T follicular helper cell (primary cell): ENCODE measurements around the gene TLE7.

Experiments
- DNase-seq: peaks from one replicate; pipeline ENCODE4 v3.0.0-alpha.2; 2020; ENCODE audit warnings: low read depth

The TLE7 gene

DNA sequence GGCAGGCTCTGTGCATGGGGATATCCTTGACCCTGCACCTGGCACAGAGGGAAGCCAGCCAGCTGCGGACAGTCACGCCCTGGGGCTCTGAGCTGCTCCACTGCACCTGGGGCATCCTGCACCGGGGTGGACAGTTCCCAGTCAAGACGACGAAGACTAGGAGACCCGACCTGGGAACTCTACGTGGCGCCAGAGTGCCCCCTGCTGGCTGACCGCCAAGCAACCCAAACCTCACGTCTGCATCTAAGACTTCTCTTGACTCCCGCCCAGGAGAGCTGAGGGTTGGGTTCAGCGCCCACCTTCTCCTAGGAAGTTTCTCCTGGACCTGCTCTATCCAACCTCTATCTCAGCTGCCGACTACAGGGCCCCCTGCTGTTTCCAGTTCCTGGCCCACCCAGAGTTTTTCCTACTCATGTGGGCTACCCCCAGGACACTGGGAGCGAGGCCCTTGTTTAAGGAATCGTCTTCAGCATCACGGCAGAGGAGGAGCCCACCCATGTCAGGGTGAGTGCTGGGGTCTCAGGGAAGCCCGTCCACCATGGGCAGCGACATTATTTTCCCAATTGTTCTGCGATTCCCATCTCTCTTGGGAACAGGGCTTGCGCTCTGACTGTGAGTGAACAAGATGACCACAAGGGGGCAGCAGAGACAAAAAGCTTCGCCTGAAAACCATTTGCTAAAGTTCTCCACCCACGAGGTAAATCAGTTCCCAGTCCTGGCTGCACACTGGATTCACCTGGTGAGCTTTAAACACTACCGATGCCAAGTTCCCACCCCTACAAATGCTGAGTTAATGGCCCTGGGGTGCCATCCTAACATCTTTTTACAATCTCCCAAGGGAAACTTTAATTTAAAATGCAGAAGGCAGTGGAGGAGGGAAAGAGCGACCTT lies 29.3 kb downstream of the TLE7 start:
- DNase-seq, result peak; percentile 56

DNA sequence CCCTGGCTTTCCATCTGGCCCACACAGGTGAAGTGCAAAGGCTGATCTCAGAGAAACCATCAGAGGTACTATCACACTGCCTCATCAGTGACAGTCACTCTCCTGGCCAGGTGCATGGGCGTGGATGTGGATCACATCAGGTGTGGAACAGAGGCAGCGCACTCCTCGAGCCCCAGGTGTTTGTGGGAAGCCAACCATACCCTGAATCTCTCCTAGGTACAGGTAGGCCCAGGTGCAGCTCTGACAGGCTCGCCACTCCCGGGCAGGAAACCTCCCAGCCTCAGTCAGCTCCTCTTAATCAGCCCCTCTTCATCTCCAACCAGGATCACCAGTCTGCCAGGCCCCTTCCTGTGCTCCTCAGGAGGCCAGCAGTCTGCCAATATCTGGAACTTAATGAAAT lies 31.7 kb downstream of the TLE7 start:
- no peak for DNase-seq

DNA sequence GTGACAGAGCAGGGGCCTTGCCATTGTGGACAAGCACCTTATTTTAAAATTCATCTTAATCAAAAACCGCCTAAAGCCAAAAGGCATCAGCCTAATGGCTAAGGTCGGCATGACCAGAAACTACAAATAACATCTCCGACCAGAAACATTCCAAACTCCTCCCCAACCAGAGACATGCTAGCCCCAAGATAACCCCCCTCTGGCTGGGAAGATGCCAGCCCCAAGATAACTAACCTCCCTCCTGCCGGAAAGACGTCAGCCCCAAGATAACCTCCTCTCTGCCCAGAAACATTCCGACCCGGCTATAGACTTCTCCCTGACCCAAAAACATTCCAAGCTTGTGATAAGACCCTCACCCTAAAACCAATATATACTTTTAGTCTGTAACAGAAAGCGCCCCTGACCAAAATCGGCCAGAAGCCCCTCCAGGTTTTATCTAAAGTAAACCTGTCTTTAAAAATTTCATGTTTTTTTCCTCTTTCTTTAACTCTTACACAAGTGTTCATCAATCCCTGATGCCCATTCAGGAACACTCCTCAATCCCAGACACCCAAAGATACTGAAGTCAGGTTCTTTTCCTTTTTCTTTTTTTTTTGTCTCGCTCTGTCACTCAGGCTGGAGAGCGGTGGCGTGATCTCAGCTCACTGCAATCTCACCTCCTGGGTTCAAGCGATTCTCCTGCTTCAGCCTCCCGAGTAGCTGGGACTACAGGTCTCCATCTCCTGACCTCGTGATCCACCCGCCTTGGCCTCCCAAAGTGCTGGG lies 32.7 kb downstream of the TLE7 start:
- DNase-seq, result no peak

DNA sequence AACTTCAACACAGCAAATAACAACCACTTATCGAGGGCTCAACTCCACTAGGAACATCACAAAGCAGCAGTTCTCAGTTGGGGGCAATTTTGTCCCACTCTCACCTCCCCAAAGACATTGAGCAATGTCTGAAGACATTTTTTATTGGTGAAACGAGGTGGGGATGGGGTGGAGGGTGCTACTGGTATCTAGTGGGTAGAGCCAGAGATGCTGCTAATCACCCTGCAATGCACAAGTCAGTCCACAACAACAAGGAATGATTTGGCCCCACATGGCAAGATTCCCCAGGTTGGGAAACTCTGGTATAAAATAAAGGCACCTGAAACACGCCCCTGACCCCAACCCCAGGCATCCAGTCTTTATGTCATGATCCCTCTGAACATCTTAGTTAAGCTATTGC lies 33.3 kb downstream of the TLE7 start:
- DNase-seq, result no peak

DNA sequence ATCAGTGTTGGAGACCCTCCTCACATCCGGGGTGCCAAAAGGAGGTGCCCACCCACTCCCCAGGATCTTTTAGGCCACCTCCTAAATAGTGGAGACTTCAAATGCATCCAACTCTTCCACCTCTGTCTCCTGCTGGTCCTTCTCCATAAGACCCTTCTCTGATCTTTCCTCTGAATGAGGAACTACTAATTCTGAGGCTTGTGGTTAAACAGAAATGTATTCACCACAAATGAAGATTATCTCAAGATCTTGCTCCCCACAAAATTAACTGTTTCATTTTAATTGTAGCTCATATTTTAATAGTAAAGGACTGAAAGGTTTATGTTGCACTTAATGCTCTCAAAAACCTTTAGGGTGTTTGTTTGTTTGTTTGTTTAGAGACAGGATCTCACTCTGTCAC lies 34.1 kb downstream of the TLE7 start:
- DNase-seq, result no peak

DNA sequence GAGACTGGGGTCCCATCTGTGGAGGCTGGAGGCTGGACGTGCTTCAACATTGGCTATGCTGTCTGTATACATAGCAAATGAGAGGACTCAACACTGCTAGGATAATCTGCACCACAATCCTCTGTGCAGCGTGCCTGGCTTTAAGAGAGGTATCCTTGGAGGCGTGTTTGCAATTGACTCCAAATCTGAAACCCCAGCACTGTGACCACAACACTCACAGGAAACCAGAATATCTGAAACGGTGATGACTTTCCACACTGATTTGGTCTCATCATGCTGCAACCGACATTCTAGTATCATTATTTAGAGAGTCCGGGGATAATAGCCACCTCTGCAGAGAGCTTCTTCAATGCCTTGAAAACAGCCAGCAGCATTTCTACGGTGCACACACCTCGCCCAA lies 35.1 kb downstream of the TLE7 start:
- no peak for DNase-seq

DNA sequence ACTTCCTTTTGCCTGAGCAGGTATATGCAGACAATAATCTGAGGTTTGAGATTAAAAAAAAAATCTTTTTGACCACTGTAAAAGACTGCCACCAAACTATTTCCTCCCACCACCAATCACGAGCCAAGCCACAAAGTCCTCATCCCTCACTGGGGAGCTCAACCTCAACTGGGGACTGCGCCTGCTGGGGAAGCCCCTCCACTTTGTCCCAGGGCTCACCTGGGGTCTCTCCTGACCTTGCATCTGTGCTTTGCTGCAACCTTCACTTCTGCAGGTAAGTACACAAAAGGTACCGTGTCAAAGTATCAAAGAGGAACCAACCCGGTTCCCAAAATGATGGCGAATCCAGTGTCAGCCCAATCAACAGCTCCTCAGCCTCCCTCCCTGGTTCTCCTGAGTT lies 35.5 kb downstream of the TLE7 start:
- no peak for DNase-seq

DNA sequence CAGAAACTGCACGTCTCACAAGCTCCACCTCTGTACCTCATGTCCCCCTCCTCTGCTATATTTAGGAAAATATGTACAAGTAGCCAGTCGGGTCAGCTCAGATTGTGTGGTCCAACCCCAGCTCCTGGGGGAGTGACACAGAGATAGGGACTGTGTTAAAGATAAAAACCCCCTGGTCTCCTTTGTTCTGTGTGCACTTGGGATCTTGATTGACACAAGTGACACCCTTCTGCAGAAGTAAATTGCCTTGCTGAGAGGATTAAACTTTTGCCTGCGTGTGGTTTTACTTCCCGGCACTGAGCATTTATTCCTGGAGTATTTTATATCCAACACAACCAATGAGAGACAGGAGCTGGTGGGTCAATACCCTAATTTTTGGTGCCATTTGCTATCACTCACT lies 37.5 kb downstream of the TLE7 start:
- DNase-seq, result no peak

DNA sequence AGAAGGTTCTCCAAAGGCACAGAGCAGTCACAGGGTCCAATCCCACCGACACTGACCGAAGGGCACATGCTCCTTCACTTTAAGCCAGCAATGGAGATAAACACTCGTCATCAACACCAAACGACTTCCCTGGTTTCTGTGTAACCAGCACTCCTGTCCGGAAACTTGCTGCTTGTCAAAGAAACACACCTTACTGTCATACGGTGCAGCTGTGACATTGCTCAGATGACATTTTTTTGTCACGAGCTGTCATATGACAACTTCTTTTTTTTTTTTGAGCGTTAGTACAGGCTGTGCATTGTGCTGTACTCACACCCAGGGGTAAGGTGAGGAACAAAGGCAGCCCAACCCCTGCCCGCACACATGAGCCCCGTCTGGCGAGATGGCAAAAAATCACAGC lies 39.2 kb downstream of the TLE7 start:
- no peak for DNase-seq

DNA sequence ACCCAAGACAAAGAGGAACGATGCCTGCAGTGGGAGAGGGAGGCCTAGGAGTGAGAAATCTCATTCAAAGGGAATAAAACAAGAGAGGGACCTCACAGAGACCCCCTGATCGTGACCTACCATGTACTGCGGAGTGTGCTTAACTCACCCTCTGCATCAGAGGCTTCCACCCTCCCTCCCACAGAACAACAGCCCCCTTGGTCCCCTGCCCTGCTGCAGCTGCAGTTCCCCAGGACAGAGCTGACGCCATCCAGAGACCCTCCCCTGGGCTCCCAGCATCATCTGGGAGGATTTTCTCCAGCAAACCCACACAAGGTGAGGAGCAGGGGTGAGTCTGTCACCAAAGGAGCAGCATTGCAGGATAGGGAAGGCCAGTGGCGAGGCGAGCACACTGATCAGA lies 39.8 kb downstream of the TLE7 start:
- no peak for DNase-seq

DNA sequence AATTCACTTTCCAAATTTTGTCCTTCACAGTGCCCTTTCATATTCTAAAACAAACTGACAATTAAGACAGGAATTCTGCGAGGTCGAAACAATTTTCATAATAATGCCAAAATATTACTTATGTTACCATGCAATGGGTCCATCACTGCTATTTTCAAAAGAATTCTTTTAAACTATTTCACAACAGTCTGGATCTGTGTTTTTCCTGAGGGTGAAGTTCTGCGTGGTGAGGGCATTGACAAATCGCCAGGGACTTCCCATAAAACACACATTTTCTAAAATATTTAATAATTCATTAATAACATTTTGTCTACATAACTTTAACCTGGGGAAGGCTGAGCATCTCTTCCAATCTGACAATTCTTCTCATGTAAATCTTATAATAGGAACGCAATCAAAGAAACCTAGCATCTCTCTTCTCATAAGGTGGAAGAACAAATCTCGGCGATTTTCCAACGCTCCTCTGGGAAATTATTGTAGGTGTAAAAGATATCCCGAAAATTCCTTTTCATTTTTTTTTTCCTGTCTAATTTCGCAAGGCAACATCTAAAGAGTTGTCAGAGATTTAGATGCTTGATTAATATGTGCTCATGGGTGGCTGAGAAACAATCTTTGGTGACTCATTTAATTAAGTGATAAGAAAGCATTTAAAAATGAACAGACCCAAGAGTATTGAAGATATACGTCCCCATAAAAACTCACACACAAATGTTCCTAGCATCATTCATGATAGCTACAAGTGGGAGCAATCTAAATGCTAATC lies 41.9 kb downstream of the TLE7 start:
- no peak for DNase-seq

DNA sequence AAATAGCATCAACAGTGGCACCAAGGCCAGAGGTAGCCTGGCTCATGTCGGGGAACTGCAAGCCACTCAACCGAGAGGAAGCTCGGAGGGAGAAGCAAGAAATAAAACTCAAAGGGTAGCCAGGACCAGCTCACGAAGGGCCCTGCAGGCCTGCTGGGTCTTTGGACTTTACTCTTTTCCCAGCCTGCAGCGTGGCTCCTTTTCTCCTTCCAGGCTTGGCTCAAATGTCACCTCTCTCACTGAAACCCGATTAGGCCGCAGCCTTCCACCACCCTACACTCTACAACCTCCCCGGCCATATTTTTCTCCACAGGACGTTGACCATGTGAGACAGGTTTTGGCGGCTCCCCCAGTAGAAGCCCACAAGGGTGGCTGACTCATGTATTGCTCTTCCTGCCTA lies 45.3 kb downstream of the TLE7 start:
- no peak for DNase-seq

DNA sequence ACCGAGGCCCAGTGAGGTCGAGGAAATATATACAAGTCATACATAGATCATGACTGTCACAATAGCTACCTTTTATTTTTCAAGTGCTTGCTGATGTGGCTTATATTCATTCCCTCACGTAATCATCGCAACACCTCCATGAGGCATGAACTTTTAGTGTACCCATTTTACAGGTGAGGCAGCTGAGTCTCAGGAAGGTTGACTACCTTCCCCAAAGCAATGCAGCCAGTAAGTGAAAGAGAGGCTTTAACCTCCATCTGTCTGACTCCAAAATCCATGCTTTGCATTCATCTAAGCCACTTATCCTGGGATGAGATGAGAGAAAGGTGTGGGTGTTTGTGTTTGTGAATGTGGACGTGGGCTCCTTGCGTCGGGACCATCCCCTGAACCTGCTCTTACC lies 52.5 kb downstream of the TLE7 start:
- DNase-seq, result no peak

DNA sequence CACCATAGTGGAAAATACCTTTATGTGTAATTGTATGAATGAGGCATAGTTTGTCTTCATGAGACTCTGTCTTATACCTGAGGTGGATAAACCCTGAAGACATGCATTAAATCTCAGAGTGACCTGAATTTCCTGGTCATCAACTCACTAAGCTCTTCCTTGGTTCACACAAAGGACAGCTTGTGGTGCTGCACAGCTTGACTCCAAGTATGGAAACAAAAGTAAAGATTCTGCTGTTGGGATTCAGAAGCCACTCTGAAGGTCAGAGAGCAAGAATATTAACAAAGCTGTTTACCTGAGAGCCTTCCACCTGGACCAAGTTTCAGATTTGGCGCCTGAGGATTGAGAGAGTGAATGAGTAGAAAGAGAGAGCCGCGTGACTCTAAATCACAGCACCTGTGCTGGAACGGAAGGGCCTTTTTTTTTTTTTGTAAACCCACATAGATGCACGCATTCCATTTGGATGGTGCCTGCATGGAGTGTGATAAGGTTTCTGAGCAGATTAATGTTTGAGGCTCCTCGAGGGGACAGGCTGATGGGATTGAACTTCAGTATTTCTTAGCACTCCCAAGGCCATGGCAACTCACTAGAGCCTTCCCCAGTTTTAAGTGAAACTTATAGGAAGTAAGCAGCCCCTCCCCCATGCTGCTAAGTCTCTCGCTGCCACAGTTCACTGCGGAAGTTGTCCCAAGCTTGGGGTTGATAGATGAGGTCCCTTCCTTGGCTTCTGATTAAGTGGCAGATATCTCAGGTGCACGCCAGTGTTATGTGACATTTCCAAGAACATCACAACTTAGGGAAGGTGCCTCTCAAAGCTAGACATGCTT lies 54.6 kb downstream of the TLE7 start:
- no peak for DNase-seq

DNA sequence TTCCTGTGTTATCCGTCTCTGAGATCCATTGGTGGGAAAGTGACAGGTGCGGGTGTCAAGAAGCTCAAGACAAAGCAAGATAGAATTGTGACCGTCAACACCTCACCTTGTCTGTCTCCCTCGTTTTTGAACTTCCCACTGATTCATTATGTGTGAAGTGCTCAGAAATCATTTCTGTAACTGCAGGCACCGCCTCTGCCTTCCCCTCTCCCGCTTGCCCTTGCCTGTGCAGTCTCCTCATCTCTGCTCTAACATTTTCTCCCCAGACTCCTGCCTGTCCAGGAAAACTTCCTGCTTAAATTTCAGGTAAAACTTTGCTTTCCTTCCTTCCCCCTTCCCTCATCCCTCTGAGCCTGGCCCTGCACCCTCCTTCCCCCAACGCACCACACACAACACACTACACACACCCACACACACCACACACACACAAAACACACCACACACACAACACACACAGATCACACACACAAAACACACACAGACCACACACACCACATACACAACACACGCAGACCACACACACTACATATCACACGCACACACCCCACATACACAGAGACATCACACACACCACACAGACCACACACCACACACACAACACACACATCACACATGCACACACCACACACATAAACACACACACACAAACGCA lies 57.7 kb downstream of the TLE7 start:
- DNase-seq, result no peak

DNA sequence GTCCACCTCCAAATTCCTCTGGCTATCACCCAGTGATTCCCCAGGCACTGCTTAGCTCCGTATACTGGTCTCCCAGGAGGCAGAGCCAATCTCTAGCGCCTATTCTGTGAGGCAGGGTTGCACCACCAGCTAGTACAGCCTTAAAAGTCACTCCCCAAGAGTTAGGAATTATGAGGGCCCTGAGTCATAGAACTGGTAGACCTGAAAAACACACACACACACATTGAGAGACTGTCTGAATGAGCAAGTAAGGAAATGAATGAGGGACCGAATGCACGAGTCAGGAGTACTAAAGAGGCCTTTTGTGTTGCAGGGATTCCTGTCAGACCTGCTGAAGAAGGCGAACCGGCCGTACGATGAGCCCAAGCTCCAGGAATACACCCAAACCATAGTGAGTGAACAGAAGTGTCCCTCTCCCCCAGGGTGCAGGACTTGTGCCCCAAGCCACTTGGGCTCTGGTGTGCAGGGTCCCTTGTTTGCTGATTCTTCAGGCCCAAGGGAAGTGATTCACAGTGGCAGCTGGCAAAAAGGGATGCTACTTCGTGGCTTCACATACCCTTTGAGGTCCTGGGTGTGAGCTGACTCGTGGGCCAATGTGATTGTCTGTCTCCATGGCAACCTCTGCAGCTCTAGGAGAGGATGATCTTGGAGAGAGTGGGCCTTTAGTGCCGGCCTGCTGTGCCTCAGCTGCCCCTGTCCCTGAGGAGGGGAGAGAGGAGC lies 58.6 kb downstream of the TLE7 start:
- DNase-seq, result no peak

DNA sequence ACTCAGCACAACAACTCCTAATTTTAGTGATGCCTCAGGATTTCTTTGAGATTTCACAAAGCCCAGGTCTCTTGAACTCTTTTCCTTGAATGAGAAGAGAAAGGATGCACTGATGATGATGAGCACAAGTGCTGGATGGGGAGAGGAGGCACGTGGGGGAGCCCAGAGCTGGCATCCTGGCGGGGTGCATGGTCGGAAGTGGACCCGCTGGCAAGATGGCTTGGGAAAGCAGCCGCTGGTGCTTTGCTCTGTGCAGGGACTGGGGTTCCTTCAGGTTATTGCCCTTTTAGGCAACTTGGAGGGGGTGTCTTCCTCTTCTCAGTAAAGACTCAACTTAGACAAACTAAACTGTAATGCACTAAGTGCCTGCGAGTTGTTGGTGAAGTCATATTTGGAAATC lies 61.0 kb downstream of the TLE7 start:
- DNase-seq, result no peak
